SK-N-SH (cell line): Measurements from ENCODE around the gene NFIX. TPM values are rescaled to one million over a fixed set of nuclear protein-coding genes. Genes with fewer than 3 reads are reported as not detected.

Source experiments
- CTCF ChIA-PET: fragments of 300-600, 350-600 bp; formaldehyde crosslinking; extraction: SDS; loops from one replicate; lab custom pipeline; 2021; lab: Yijun Ruan, JAX
- POLR2A ChIA-PET: fragments of 350-600 bp; sonication (Branson Sonifier 250); formaldehyde crosslinking; extraction: SDS; loops from one replicate; lab custom pipeline; 2020; ENCODE audit warnings: antibody characterized with exemption, inconsistent platforms; lab: Yijun Ruan, JAX
- DNase-seq: peaks from one replicate; pipeline ENCODE4 v3.0.0; 2012
- H2AFZ ChIP-seq: fragments of 200-600 bp; sonication (generic); 2 replicates; pipeline ENCODE4 v1.8.1; 2016; ENCODE audit warnings: antibody characterized with exemption, mild to moderate bottlenecking, low read depth
- H3F3A ChIP-seq: fragments of 200-600 bp; sonication (generic); replicated peaks from 2 replicates; pipeline ENCODE3; 2016; ENCODE audit warnings: antibody characterized with exemption, mild to moderate bottlenecking; ENCODE audit not compliant: insufficient read depth
- H3K27ac ChIP-seq, 2 experiments: fragments of 200-500 bp in 1 of 2; fragments of 200-600 bp in 1 of 2; sonication (Bioruptor generic) in 1 of 2; sonication (generic), shearing (Covaris generic) in 1 of 2; 2 replicates each; pipeline versions ENCODE4 v1.5.1 to v1.6.1; 2014 to 2016; ENCODE audit warnings: low read depth in 2 of 2, inconsistent platforms in 1 of 2, low read length in 1 of 2, mild to moderate bottlenecking in 1 of 2, mixed read lengths in 1 of 2
- H3K27me3 ChIP-seq: fragments of 200-600 bp; sonication (generic), shearing (Covaris generic); 2 replicates; pipeline ENCODE4 v1.6.1; 2016; ENCODE audit warnings: mixed run types; ENCODE audit not compliant: insufficient read depth
- H3K36me3 ChIP-seq, 2 experiments: fragments of 200-500 bp in 1 of 2; fragments of 200-600 bp in 1 of 2; sonication (Bioruptor generic) in 1 of 2; sonication (generic) in 1 of 2; replicated peaks in 1 of 2; 2 replicates each; pipeline versions ENCODE3 to v1.5.1; 2014 to 2016; ENCODE audit warnings: low read length in 1 of 2, mild to moderate bottlenecking in 1 of 2; ENCODE audit not compliant: insufficient read depth in 2 of 2, control insufficient read depth in 1 of 2
- H3K4me1 ChIP-seq, 2 experiments: fragments of 200-500 bp in 1 of 2; fragments of 200-600 bp in 1 of 2; sonication (Bioruptor generic) in 1 of 2; sonication (generic), shearing (Covaris generic) in 1 of 2; 2 replicates each; pipeline versions ENCODE4 v1.5.1 to v1.6.1; 2014 to 2016; ENCODE audit warnings: low read depth in 1 of 2, low read length in 1 of 2, mixed run types in 1 of 2; ENCODE audit not compliant: insufficient read depth in 2 of 2, control insufficient read depth in 1 of 2
- H3K4me2 ChIP-seq: fragments of 200-600 bp; sonication (generic), shearing (Covaris generic); 2 replicates; pipeline ENCODE4 v1.6.1; 2017; ENCODE audit warnings: mixed run types
- H3K4me3 ChIP-seq, 2 experiments: fragments of 200-500 bp in 1 of 2; fragments of 200-600 bp in 1 of 2; sonication (Bioruptor generic) in 1 of 2; sonication (generic), shearing (Covaris generic) in 1 of 2; 2 replicates each; pipeline versions ENCODE4 v1.5.1 to v1.8.1; 2014 to 2016; ENCODE audit warnings: low read depth in 2 of 2, inconsistent platforms in 1 of 2, low read length in 1 of 2, mild to moderate bottlenecking in 1 of 2, mixed read lengths in 1 of 2, moderate library complexity in 1 of 2
- H3K79me2 ChIP-seq: fragments of 200-600 bp; sonication (generic); 2 replicates; pipeline ENCODE4 v1.8.1; 2017; ENCODE audit warnings: mild to moderate bottlenecking; ENCODE audit not compliant: insufficient read depth
- H3K9ac ChIP-seq: fragments of 200-600 bp; sonication (generic); 2 replicates; pipeline ENCODE4 v1.6.1; 2017; ENCODE audit warnings: mixed run types
- H3K9me2 ChIP-seq: fragments of 200-600 bp; sonication (generic); 2 replicates; pipeline ENCODE4 v1.6.1; 2017; ENCODE audit warnings: mixed run types
- H3K9me3 ChIP-seq: fragments of 200-600 bp; sonication (generic); 2 replicates; pipeline ENCODE4 v1.6.1; 2017; ENCODE audit warnings: mixed run types, mild to moderate bottlenecking, moderate library complexity
- H4K20me1 ChIP-seq: fragments of 200-600 bp; sonication (generic); 2 replicates; pipeline ENCODE4 v1.6.1; 2017; ENCODE audit warnings: mild to moderate bottlenecking, mixed run types; ENCODE audit not compliant: insufficient read depth
- CHD2 ChIP-seq: fragments of 150-350 bp; IDR thresholded peaks from 2 replicates; pipeline ENCODE4 v1.6.1; 2018; ENCODE audit warnings: low read length; ENCODE audit not compliant: partially characterized antibody
- CTCF ChIP-seq: fragments of 200-600 bp; sonication (generic); IDR thresholded peaks from 2 replicates; pipeline ENCODE4 v1.6.1; 2017; ENCODE audit warnings: antibody characterized with exemption, mild to moderate bottlenecking, moderate library complexity
- FOXJ3 ChIP-seq: sonication (generic); formaldehyde crosslinking; IDR thresholded peaks from 2 replicates; pipeline ENCODE4 v1.5.1; 2020; ENCODE audit warnings: mild to moderate bottlenecking, missing genetic modification reagents
- GABPA ChIP-seq: IDR thresholded peaks from 2 replicates; pipeline ENCODE4 v1.4.0; 2012; ENCODE audit warnings: low read depth, mild to moderate bottlenecking
- GATA2 ChIP-seq: sonication (generic); formaldehyde crosslinking; IDR thresholded peaks from 2 replicates; pipeline ENCODE4 v1.5.0; 2020; ENCODE audit warnings: mild to moderate bottlenecking, missing genetic modification reagents
- IRF3 ChIP-seq: fragments of 150-350 bp; IDR thresholded peaks from 2 replicates; pipeline ENCODE4 v1.6.1; 2016; ENCODE audit warnings: mild to moderate bottlenecking, low read depth, low read length
- REST ChIP-seq: IDR thresholded peaks from 2 replicates; pipeline ENCODE4 v1.6.1; 2012; ENCODE audit warnings: mild to moderate bottlenecking, low read depth, low read length, moderate library complexity
- TEAD4 ChIP-seq: IDR thresholded peaks from 2 replicates; pipeline ENCODE4 v1.4.0; 2012; ENCODE audit warnings: mild to moderate bottlenecking, borderline replicate concordance; ENCODE audit not compliant: insufficient read depth
- WGBS: methylation state at CpG from one replicate; pipeline ENCODE4 v1.1.6; 2017; ENCODE audit warnings: low lambda C conversion rate; 5-methylcytosine and 5-hydroxymethylcytosine counted together
- polyA plus RNA-seq, 3 experiments: library from polyadenylated mRNA; depleted of rRNA; stranded (reverse); fragments of >200 nt; gene quantifications; 2 replicates each; pipeline ENCODE4 v1.2.3, GENCODE V29; 2012

NFIX gene
- polyA plus RNA-seq, 1 of the 3 experiments (the other 2 are of a cell fraction): 14.8 TPM

- no peak for TF ChIP-seq IRF3
- TF ChIP-seq TEAD4: no peak
- no peak for TF ChIP-seq FOXJ3 (CRISPR knock-in tag)
- TF ChIP-seq GATA2 (CRISPR knock-in tag): no peak
- no peak for TF ChIP-seq REST
- no peak for TF ChIP-seq GABPA
- TF ChIP-seq, all 33 proteins: peak for 0
These were observed 24.7 kb downstream of the NFIX start (continued) for GRCh38 chr19:13020002-13020414.

GRCh38 chr19:13022111-13022858 lies 27.0 kb downstream of the NFIX start:
- ChIA-PET CTCF (interaction anchor here (1.2 to 4.7 kb wide), 11 partner anchors 12 to 72 kb away, joined by 3 to 43 read pairs (median 7); no protein-coding TSS in a partner anchor), POLR2A (interaction anchor here (1.1 to 1.5 kb wide), 3 partner anchors 32 to 70 kb away, joined by 3 to 6 read pairs (median 3); no protein-coding TSS in a partner anchor)
- peaks cover 9% of the 10 kb centered on the region for H3F3A ChIP-seq
- peaks cover 35 to 58% of the 10 kb centered on the region in 2 experiments for H3K4me1 ChIP-seq
- no peaks in the 10 kb centered on the region for H3K9me3 ChIP-seq
- no peaks in the 10 kb centered on the region for H3K27me3 ChIP-seq
- H3K79me2 ChIP-seq: peaks cover 47% of the 10 kb centered on the region
- H2AFZ ChIP-seq: peak overlapping the region; percentile 77
- peak overlapping the region; percentile 72; the same call in 1 of the 2 replicates for H3K9ac ChIP-seq
- H3K36me3 ChIP-seq: no peaks in the 10 kb centered on the region
- peak overlapping the region in 1 of 2 experiments; percentile 67; a peak in 3 of 4 replicates for H3K4me3 ChIP-seq
- H3K27ac ChIP-seq: peak overlapping the region; percentile 82 to 91
- H4K20me1 ChIP-seq: no peaks in the 10 kb centered on the region
- H3K4me2 ChIP-seq: peak overlapping the region; percentile 80
- 74% methylated on average over 21 of the region's 22 CpGs for WGBS
- TF ChIP-seq CHD2: no peak
- TF ChIP-seq CTCF: peak; percentile 13; the same call in 1 of the 2 replicates
- no peaks in the 10 kb centered on the region for H3K9me2 ChIP-seq
- DNase-seq: no peak
